ENCODE data around the gene ZNF296.

DNA sequence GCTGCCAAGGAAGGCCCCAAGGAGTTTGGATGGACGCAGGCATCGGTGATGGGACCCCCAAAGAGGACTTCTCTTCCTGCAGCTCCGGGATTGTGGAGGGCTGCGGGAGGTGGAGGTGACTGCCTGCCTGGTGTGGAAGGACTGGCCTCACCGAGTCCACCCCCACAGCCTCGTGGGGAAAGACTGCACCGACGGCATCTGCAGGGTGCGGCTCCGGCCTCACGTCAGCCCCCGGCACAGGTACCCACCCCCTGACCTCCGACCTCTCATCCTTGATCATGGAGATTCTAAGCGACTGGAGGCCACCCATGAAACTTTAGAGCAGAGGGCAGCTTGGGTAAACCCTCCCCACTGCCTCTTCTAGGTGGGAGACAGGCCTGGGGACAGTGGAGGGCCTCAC is 54.3 kb downstream of the ZNF296 start:
- TF ChIP-seq, protein P1, sequence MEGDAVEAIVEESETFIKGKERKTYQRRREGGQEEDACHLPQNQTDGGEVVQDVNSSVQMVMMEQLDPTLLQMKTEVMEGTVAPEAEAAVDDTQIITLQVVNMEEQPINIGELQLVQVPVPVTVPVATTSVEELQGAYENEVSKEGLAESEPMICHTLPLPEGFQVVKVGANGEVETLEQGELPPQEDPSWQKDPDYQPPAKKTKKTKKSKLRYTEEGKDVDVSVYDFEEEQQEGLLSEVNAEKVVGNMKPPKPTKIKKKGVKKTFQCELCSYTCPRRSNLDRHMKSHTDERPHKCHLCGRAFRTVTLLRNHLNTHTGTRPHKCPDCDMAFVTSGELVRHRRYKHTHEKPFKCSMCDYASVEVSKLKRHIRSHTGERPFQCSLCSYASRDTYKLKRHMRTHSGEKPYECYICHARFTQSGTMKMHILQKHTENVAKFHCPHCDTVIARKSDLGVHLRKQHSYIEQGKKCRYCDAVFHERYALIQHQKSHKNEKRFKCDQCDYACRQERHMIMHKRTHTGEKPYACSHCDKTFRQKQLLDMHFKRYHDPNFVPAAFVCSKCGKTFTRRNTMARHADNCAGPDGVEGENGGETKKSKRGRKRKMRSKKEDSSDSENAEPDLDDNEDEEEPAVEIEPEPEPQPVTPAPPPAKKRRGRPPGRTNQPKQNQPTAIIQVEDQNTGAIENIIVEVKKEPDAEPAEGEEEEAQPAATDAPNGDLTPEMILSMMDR (optimal IDR thresholded peaks at IDR 0.05 in 1 of 3, IDR thresholded peaks at IDR 0.05 in 1 of 3, conservative IDR thresholded peaks at IDR 0.05 in 1 of 3; ENCODE audit: extremely low read depth in 1 of 3, insufficient read depth in 2 of 3, low read length in 3 of 3): no peak
- TF ChIP-seq EZH2 (IDR thresholded peaks at IDR 0.05; ENCODE audit: low read length): no peak

All from keratinocyte (primary cell).